Kidney tubule cell (primary cell): ENCODE results near the gene CSKMT.
"Not testable (repeated sequence)": the region's sequence is repeated elsewhere in the genome, so short reads cannot be mapped to it uniquely, and the experiment has no call there.

Experiments used
- DNase-seq: peaks from one replicate; pipeline ENCODE4 v3.0.0-alpha.2; 2018; ENCODE audit warnings: low spot score

CSKMT gene

DNA sequence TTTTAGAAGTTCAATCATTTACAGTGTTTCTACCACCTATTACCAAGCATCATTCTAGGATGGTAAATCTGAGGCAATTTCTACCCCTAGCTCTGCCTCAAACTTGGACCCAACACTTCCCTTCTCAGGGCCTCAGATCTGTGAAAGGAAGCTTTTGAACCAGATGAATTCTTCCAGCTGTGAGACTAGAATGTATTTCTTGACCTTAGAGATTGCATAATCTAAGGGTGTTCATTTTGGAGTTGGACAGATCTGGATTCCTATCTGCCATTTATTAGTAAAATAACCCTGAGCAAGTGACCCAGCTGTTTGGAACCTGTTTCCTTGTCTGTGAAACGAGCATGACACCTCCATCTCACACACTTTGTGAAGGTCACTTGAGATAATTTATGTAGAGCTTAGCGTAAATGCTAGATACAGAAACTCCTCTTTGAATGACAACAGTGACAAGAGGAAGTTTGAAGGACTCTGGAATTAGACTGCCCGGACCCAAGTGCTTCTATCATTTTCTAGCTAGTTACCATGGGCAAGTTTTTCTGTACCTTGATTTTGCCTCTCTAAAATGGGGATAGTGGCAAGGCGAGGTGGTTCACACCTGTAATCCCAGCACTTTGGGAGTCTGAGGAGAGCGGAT, 8.2 kb upstream of the CSKMT start:
- DNase-seq, result no peak

DNA sequence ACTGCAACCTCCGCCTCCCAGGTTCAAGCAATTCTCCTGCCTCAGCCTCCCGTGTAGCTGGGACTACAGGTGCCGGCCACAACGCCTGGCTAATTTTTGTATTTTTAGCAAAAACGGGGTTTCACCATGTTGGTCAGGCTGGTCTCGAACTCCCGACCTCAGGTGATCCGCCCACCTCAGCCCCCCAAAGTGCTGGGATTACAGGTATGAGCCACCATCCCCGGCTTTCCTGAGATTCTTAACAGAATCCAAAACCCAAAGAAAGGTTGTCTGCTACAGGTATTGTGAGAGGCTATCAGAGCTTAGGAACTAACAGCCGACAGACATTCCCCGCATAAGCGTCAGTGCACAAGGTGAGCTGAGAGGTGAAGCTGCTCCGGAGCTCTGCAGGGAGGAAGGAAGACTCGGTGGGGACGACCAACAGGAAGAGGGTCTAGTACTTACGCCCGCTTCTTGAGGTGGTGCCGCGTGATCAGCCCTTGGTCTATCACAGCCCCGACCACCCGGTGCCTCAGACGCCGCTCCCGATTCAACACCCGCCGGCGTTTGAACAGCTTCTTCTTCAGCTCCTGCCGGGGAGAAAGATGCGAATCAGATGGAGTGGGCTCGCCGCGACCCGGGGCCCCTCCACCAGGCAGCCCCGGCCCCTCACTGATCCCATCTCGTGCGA, 572 bp upstream of the CSKMT start:
- DNase-seq, result peak; percentile 79

DNA sequence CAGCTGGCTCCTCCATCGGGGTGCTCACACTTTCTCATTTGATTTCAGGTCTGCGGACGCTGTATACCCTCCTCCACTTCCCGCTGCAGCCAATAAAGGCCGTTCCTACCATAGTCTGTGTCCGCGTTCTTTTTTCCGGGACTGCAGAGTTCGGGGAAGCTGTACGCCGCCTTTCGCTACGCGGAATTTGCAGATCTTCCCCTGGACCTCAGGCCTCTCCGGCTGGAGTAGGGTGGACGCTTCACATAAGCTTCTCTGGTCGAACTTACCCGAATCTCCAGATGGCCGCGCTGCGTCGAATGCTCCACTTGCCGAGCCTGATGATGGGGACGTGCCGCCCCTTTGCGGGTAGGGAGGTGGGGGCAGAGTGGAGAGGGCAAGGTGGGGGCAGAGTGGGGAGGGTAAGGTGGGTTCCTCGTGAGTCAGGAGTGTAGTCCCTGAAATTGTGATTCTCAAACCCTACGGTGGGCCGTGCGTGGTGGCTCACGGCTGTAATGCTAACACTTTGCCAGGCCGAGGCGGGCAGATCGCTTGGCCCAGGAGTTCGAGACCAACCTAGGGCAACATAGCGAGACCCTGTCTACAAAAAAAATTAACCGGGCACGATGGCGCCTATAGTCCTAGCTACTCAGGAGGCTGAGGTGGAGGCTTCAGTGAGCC, 617 bp downstream of the CSKMT start:
- peak; percentile 58 for DNase-seq

DNA sequence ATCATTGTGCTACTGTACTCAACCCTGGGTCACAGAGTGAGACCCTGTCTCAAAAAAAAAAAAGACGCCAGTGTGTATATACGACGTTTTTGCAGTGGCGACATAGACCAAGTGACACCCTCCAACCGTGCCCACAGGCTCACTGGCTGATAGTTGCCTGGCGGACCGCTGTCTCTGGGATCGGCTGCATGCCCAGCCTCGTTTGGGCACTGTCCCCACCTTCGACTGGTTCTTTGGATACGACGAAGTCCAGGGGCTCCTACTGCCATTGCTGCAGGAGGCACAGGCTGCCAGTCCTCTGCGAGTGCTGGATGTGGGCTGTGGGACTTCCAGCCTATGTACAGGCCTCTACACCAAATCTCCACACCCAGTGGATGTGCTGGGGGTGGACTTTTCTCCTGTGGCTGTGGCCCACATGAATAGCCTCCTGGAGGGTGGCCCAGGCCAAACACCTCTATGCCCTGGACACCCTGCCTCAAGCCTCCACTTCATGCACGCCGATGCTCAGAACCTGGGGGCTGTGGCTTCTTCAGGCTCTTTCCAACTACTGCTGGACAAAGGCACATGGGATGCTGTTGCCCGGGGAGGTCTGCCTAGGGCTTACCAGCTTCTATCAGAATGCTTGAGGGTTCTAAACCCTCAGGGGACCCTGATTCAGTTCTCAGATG, 1.3 kb downstream of the CSKMT start:
- DNase-seq, result no peak

DNA sequence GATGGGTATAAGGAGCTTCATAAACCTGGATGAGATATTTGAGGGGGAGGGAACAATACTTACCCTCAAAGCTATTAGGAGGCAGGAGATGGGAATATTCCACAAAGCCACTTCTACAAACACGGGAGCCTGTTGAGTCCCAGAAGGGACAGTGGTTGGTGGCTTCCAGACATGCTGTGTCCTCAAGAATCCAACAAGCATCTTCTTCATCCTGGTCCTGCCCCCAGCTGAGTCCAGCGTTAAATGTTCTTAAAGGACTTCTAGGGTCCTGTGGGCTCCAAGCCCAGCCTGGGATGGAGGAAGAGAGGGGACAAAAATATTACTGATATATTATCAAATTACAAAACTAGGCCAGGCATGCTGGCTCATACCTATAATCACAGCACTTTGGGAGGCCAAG, 2.3 kb downstream of the CSKMT start:
- DNase-seq, result no peak

DNA sequence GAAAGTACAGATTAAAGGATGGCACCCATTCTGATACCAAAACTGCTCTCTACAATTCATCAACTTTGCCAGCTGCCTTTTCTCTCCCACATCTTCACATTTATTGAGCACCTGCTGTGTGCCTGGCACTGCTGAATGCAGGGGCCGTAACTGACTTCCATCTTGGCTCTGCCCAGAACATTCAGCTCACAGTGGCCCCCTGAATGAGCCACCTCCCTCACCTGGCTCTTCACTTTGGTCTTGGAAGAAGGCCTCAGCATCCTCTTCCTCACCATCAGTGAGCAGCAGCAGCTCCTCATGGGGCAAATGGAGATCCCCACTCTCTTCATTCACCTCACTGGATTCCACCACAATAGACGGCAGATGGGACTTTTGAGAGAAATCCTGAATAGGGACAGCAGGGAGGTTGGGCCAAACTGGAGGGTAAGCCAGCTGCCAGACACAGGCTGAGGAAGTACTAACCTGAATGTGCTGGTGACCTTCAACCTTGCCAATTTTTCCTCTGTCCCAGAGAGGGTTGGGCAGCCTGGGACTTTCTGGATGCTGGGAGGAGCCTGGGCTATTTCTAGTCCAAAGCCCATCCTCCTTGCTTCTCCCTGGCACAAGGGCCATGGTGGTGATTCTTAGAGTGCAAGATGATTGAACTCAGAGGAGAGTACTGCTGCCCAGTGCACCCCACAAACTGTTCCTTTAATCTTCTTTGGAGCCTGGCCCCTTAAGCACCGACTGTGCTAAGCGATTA, 4.5 kb downstream of the CSKMT start:
- no peak for DNase-seq

DNA sequence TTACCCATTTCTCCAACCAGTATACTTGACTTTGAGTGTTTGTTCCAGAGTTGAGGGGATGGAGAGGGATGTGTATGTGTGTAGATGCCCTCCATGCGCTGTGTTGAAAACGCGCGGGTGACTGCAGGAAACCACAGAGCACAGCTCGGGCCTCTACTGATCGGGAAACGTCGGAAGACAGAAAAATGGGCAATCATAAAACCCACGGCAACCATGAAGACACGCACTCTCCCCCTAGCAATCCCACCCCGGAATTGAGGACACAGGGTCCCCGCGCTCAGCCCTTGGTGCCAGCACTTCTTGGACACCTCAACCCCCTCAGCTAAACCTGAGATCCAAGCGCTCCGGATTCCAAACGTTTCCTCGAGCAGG, 6.1 kb downstream of the CSKMT start:
- no peak for DNase-seq

DNA sequence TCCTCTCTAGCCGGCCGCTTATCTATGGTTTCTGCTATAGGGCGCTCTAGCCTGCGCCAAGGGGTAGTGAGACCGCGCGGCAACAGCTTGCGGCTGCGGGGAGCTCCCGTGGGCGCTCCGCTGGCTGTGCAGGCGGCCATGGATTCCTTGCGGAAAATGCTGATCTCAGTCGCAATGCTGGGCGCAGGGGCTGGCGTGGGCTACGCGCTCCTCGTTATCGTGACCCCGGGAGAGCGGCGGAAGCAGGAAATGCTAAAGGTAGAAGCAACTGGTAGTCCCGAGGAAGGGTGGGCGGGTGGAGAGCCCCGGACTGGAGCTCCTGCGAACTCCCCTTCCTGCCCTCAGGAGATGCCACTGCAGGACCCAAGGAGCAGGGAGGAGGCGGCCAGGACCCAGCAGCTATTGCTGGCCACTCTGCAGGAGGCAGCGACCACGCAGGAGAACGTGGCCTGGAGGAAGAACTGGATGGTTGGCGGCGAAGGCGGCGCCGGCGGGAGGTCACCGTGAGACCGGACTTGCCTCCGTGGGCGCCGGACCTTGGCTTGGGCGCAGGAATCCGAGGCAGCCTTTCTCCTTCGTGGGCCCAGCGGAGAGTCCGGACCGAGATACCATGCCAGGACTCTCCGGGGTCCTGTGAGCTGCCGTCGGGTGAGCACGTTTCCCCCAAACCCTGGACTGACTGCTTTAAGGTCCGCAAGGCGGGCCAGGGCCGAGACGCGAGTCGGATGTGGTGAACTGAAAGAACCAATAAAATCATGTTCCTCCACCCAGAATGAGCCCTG, 6.7 kb downstream of the CSKMT start, which contains the start of the genes LBHD1 and UQCC3:
TSS of gene LBHD1 (minus strand) at position 660 of the 782 bp plus-strand sequence. CDS start 2,236 bp downstream, outside the sequence.
TSS of gene UQCC3 (plus strand) at position 66 of the 782 bp plus-strand sequence. CDS start at position 139, 73 bp downstream.
- DNase-seq, result peak; percentile 86

DNA sequence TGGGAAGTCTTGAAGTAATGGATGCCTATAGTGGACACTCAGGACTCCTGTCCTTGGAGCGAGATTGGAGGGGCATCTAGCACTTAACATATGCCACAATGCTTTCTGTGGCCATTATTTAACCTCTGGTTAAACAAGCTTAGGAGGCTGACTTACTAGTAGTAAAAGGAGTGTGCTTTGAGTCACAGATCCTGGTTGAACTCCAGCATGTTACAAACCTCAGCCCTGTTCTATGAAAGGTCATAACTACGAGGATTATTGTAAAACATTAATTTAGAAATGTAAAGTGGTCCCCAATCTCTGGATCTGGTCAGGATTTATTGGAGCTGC, 8.0 kb downstream of the CSKMT start:
- no peak for DNase-seq

DNA sequence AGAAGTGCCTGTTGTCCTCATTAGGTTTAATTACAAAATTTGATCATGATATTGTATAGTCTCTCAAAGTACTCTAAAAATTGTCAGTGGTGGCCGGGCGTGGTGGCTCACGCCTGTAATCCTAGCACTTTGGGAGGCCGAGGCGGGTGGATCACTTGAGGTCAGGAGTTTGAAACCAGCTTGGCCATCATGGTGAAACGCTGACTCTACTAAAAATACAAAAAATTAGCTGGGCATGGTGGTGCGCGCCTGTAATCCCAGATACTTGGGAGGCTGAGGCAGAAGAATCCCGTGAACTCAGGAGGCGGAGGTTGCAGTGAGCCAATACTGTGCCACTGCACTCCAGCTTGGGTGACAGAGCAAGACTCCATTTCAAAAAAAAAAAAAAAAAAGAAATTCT, 10.3 kb downstream of the CSKMT start:
- not testable (repeated sequence) for DNase-seq

DNA sequence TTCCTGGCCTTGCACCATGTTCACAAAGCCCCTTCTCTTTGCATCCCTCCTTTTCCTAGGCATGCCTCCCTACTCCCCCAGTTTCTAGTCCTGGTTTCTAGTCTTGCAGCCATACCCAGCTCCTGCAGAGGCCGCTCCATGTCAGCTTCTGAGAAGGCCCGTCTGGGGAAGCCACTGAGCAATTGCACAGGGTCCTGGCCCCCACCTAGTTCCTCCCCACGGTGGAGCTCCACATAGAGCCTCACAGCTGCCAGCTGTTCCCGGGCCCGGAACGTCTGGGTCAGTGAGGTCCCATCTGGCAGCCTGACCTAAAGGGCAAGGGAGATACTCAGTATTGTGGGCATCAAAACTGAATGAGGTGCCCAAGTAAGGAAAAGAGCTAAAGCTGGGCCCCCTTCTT, 11.6 kb downstream of the CSKMT start:
- DNase-seq, result no peak

DNA sequence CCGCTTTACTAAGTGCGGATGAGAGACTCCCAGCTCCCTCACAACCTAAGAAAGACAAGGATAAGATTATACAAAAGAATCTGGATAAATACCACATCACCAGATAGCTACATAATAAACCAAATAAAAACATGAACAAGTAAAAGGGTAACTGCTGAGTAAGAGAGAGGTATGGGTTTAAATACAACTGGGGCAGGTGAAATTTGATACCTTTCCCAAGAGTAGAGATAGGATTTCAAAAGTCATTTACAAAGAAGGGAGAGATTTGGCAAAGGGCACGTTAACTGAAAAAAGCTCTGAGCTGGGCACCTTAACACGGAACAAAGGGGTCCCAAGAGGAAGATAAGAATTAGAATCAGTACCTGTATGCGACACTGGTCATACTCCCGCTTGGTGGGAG, 12.0 kb downstream of the CSKMT start:
- DNase-seq, result no peak

DNA sequence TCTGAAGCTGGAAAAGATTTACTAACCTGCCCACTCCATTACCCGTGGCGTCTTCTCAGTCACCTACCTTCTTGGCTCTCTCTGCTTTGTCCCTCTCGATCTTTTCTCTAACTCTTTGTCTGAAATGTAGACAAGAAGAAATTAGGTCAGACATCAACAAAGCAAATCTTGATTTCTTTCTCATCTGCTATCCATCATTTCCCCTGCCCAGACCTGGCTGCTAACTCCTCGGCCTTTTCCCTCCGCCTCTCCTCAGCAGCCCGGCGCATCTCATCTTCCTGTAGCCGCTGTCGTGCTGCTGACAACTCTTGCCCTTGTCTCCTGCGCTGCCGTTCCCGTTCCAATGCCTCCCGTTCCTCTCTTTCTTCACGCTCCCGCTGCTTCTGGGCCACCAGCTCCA, 12.6 kb downstream of the CSKMT start:
- no peak for DNase-seq

DNA sequence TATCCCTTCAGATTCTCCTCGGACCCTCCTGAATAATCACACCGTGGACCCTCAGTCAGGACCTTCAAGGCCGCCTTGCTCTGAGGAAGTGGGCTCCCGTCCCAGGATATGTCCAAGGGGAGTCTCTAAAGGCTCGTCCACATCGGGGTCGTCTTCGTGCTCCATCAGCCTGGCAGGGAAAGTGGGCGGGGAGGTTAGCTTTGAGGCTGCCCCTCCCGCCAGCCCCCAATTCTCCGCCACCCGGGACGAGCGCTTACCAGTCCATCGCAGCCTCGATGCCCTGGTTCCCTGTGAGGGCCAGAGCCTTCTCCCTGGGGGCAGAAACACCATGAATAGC, 13.3 kb downstream of the CSKMT start:
- DNase-seq, result no peak

DNA sequence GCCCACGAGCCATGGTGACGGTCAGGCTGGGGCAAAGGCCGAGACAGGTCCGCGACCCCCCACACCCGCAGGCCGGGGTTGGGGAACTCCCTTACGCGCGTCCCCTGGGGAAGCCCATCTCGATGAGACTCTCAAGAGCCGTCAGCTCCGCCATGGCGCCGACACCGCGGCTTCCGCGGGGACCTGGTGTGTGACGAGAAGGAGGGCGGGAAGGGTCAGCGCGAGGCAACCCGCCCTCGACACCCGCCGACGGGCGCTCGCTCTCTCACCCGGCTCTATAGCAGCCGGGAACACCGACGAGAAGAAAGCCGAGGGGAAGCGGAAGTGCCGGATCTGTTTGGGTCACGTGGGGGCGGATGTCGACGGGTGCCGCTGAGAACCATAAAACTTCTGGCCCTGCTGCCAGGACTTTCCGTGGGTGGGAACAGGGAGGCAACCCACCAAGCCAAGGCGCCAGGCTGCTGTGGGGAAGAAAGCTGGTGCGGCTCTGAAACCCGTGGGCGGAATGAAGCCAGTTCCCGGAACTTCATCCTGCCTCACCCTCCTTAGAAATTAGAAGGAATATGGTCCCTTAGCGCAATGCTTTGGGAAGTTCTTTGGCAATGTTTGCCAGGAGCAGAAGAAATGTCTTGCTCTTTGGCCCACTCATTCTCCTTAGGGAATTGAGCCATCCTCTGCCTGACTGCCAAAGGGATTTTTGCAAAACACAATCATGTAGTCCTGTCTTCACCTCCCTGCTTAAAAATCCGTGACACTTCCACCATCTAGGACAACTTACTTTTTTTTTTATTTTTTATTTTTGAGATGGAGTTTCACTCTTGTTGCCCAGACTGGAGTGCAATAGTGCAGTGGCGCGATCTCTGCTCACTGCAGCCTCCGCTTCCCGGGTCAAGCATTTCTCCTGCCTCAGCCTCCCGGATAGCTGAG, 13.9 kb downstream of the CSKMT start, which contains the start of gene UBXN1:
TSS of gene UBXN1 (minus strand) at position 304 of the 927 bp plus-strand sequence. CDS start at position 154, 150 bp downstream.
- peak; percentile 85 for DNase-seq

DNA sequence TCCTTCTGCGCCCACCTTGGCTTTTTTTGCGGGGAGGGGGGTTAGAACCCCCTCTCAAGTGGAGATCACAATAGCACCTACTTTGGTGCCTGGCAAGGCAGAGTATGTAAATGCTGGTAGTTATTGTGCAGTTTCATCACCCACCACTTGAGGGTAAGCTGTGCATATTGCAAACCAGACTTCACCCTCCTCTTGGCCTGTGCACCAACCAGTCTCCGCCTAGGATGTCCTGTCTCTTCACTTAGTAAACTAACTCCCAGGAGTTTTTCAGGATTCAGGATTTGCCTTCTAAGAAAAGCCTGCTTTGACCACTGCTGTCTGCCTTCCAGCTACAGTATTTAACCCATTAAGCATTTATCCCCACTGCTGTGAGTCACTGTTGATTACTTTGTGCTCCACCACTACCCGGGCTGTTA, 15.7 kb downstream of the CSKMT start:
- DNase-seq, result peak; percentile 71

DNA sequence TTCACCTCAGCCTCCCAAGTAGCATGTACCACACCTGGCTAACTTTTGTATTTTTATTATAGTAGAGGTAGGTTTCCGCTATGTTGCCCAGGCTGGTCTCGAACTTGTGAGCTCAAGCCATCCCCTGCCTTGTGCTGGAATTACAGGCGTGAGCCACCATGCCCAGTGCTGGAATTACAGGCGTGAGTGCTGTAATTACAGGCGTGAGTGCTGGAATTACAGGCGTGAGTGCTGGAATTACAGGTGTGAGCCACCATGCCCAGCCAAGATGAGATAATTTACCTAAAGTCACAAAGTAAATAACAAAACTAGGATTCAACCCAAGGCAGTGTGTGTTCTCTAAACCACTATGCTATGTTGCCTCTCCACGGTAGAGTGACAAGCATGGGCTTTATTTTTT, 17.4 kb downstream of the CSKMT start:
- DNase-seq, result no peak

DNA sequence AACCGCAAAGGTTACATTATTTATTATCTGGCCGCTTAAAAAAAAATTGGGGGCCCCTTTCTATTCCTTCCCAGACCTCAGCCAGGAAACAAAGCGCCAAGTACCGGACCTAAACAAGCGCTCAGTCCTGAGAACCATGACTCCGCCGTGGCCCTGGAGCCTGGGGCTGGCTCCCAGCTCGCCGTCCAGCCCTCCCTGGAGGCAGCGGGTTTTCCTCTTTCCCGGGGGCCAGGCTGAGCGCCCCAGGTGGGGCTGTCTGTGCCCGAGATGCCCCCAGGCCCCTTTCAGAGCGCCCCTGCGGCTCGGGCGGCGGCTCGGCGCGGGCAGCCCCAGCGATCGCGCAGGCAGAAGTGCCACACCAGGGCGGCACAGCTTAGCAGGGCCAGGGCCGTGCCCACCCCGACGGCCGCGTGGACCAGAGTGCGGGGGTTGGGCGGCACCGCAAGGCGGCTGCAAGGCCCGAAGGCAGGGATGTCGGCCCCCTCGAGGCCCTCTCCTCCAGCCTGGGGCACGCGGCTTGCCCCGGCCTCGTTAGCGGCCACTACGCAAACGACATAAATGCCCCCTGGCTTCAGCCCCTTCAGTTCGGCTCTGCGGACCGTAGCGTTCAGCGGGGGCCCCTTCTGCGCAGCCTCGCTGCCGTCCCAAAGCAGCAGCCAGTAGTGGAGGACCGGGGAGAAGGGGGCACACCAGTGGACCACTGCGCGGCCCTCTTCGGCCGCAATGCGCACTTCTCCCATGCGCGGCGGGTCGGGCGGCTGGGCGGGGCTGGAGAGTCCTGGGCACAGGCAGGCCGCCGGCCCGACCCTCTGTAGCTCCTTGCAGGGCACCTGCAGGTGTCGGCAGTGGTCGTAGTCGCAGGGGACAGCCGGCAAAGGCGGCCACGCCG, 22.6 kb downstream of the CSKMT start:
- no peak for DNase-seq

DNA sequence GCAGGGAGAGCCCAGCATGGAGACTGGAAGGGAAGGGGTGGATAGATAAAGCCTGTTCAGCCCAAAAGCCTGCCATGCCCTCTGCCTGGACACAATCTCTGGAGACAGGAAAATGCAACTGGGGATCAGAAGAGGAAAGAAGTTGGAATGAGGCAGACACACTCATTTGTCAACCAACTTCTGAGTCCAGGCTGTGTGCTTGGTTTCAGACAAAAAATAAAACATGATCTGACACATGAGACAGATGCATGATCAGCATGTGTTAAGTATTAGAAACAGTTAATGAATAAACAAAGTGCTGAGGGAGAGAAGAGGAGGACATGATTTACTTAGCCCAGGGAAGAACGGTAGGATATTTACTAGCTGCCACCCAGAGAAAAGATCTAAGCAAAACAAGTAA, 23.4 kb downstream of the CSKMT start:
- DNase-seq, result peak; percentile 24
